GM12875 (cell line): ENCODE data around the gene GRM3.

Experiments used
- H3K4me3 ChIP-seq: one replicate; pipeline ENCODE4 v1.5.1; 2011; ENCODE audit warnings: low read depth, low read length, control low read depth
- CTCF ChIP-seq: IDR thresholded peaks from 2 replicates; pipeline ENCODE4 v1.5.1; 2011; ENCODE audit warnings: low read depth, mild to moderate bottlenecking, control low read depth, inconsistent platforms, low read length, moderate library complexity, borderline replicate concordance; ENCODE audit not compliant: insufficient read depth

Gene GRM3

GRCh38 chr7:86748201-86748600 is 104.5 kb downstream of the GRM3 start:
- no peak overlapping the region for H3K4me3 ChIP-seq
- no peak for TF ChIP-seq CTCF

- no peak for TF ChIP-seq CTCF
- no peak overlapping the region for H3K4me3 ChIP-seq
Observed at GRCh38 chr7:86748843-86749719, 105.4 kb downstream of the GRM3 start.

- no peak for TF ChIP-seq CTCF
- no peak overlapping the region for H3K4me3 ChIP-seq
Observed at GRCh38 chr7:86749741-86750665, 106.3 kb downstream of the GRM3 start.

GRCh38 chr7:86760236-86760635 is 116.5 kb downstream of the GRM3 start:
- no peak for TF ChIP-seq CTCF
- H3K4me3 ChIP-seq = no peak overlapping the region

GRCh38 chr7:86762129-86762528 is 118.4 kb downstream of the GRM3 start:
- no peak overlapping the region for H3K4me3 ChIP-seq
- TF ChIP-seq CTCF = no peak

- TF ChIP-seq CTCF = no peak
- no peak overlapping the region for H3K4me3 ChIP-seq
Observed at GRCh38 chr7:86765931-86766330, 122.2 kb downstream of the GRM3 start.
